GM18526 (cell line): ENCODE data around the gene PRR15L.

Experiments used
- POLR2A ChIP-seq: IDR thresholded peaks from 3 replicates; pipeline ENCODE4 v1.6.1; 2011; ENCODE audit not compliant: insufficient read length; ENCODE audit errors: extremely low read depth

Gene PRR15L

GRCh38 chr17:47934856-47935255 is 22.8 kb downstream of the PRR15L start:
- no peak for TF ChIP-seq POLR2A

GRCh38 chr17:47931848-47932247 is 25.8 kb downstream of the PRR15L start:
- no peak for TF ChIP-seq POLR2A

- no peak for TF ChIP-seq POLR2A
Observed at GRCh38 chr17:47929218-47930000, 28.3 kb downstream of the PRR15L start.

- no peak for TF ChIP-seq POLR2A
Observed at GRCh38 chr17:47928415-47928814, 29.3 kb downstream of the PRR15L start.

- TF ChIP-seq POLR2A: no peak
Observed at GRCh38 chr17:47927821-47928400, 29.8 kb downstream of the PRR15L start.

- TF ChIP-seq POLR2A: no peak
Observed at GRCh38 chr17:47925678-47925988, 32.0 kb downstream of the PRR15L start.

GRCh38 chr17:47924785-47925677 is 32.7 kb downstream of the PRR15L start:
- no peak for TF ChIP-seq POLR2A

- TF ChIP-seq POLR2A: no peak
Observed at GRCh38 chr17:47918991-47919390, 38.7 kb downstream of the PRR15L start.

GRCh38 chr17:47918006-47918405 is 39.7 kb downstream of the PRR15L start:
- no peak for TF ChIP-seq POLR2A

GRCh38 chr17:47917581-47917980 is 40.1 kb downstream of the PRR15L start:
- no peak for TF ChIP-seq POLR2A

GRCh38 chr17:47916489-47917208 is 41.0 kb downstream of the PRR15L start:
- TF ChIP-seq POLR2A: no peak

GRCh38 chr17:47915776-47916398 is 41.8 kb downstream of the PRR15L start:
- TF ChIP-seq POLR2A: no peak

GRCh38 chr17:47914306-47914948 is 43.3 kb downstream of the PRR15L start:
- TF ChIP-seq POLR2A: no peak

- TF ChIP-seq POLR2A: no peak
Observed at GRCh38 chr17:47913050-47913449, 44.6 kb downstream of the PRR15L start.
